ENCODE data around the gene ALG14.

The ALG14 gene

DNA sequence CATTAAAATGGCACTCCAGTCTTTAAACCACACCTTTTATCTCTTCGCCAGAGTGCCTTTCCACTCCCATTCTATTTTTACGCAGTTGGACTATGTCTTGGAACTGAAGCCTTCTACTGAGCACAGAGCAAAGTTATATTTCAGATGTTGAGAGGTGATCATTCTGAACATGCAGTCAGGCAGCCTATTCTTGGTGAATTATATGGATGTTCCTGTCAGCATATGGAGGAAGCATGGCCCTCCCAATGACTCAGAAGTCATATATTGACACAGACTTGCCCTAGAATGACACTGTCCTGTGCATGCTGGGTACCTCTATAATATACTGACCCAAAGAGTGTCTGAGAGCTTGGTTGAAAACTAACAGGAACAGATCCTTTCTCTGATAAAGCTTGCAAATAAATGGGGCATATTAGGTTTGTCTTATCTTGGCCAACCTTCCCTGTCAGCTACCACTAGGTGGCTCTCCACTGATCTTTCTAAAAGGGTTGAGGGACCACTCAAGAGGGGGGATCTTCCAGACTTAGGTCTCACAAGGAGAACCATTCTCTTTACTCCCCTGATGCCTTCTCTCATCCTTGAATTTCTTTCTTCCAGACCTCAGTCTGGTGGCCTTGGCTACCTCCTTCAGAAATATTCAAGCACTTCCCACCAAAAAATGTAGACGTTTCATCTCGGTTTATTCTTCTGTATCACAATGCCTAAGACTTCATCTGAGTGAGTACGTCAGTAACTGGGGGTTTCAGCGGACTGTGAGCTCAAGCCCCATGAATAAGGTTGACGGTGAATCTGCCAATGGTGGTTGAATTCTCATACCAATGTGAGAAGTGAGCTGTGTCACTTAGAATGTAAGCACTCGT lies 11.8 kb upstream of the ALG14 start:
- Mint-ChIP-seq H3K36me3 (ENCODE audit: low read depth) (no peaks in the 10 kb centered on the region), H3K4me1 (peaks cover 7% of the 10 kb centered on the region), H3K27ac (no peak overlapping the region), H3K9me3 (peaks cover 4% of the 10 kb centered on the region), H3K4me3 (no peak overlapping the region), H3K27me3 (ENCODE audit: low read depth) (no peaks in the 10 kb centered on the region)
- TF ChIP-seq, protein P1, sequence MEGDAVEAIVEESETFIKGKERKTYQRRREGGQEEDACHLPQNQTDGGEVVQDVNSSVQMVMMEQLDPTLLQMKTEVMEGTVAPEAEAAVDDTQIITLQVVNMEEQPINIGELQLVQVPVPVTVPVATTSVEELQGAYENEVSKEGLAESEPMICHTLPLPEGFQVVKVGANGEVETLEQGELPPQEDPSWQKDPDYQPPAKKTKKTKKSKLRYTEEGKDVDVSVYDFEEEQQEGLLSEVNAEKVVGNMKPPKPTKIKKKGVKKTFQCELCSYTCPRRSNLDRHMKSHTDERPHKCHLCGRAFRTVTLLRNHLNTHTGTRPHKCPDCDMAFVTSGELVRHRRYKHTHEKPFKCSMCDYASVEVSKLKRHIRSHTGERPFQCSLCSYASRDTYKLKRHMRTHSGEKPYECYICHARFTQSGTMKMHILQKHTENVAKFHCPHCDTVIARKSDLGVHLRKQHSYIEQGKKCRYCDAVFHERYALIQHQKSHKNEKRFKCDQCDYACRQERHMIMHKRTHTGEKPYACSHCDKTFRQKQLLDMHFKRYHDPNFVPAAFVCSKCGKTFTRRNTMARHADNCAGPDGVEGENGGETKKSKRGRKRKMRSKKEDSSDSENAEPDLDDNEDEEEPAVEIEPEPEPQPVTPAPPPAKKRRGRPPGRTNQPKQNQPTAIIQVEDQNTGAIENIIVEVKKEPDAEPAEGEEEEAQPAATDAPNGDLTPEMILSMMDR (IDR thresholded peaks at IDR 0.05; ENCODE audit: unreplicated experiment in 3 of 3), result peak; percentile 43 to 56 (median 49)

DNA sequence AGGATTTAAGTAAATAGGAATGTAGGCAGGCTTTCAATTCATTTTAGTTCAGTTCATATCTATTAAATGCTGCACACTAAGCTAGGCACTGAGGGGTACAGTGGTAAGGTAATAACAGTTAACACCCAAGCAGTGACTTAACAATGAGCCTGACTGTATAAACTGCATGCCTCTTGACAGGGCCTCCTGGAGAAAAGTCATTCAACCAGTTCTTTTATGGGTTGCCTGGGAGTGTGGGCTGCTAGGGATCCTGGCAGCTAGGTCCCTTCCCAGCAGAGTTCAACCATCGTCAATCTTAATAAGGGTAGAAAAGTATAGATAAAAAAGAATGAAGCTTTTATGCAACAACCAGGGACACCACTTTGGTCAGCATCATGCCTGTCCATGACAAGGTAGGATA lies 8.1 kb upstream of the ALG14 start:
- Mint-ChIP-seq H3K9me3 (no peaks in the 10 kb centered on the region), H3K4me1 (no peaks in the 10 kb centered on the region), H3K27ac (no peak overlapping the region), H3K4me3 (no peak overlapping the region), H3K36me3 (ENCODE audit: low read depth) (no peaks in the 10 kb centered on the region), H3K27me3 (ENCODE audit: low read depth) (no peaks in the 10 kb centered on the region)
- TF ChIP-seq, protein P1 (IDR thresholded peaks at IDR 0.05; ENCODE audit: unreplicated experiment in 3 of 3), result no peak

DNA sequence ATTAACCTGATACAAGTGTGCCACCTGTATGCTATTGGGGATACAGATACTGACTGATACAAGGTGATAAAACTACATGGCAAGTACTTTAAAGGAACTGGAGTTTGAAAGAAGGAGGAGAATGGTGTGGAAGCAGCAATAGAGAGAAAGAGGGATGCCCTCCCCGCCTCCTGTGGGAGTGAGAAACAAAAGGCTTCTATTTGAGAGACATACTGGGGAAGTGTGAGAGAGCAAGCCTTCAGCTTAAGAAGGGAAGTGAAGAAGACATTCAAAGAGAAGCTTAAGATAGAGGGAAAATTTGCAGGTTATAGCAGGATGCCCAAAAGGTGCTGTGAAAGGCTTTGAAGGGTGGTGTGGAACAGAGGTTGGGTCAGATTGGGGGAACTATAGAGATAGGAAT lies 7.7 kb upstream of the ALG14 start:
- TF ChIP-seq, protein P1 (IDR thresholded peaks at IDR 0.05; ENCODE audit: unreplicated experiment in 3 of 3), result no peak
- H3K27ac Mint-ChIP-seq, result no peak overlapping the region
- no peaks in the 10 kb centered on the region for H3K9me3 Mint-ChIP-seq
- H3K36me3 Mint-ChIP-seq (ENCODE audit: low read depth), result no peaks in the 10 kb centered on the region
- H3K27me3 Mint-ChIP-seq (ENCODE audit: low read depth), result no peaks in the 10 kb centered on the region
- no peak overlapping the region for H3K4me3 Mint-ChIP-seq
- no peaks in the 10 kb centered on the region for H3K4me1 Mint-ChIP-seq

DNA sequence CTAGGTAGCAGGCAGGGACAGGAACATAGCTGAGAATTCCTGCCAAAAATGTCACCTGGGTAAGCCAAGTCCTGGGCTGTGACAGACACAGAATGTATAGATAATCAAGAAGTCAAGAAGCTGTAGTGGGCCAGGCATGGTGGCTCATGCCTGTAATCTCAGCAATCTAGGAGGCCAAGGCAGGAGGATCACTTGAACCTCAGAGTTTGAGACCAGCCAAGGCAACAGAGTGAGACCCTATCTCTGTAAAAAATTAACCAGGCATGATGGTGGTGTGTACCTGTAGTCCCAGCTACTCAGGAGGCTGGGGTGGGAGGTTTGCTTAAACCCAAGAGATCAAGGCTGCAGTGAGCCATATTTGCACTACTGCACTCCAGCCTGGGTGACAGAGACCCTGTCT lies 3.3 kb upstream of the ALG14 start:
- H3K4me3 Mint-ChIP-seq, result no peak overlapping the region
- peaks cover 10% of the 10 kb centered on the region for H3K4me1 Mint-ChIP-seq
- no peak overlapping the region for H3K27ac Mint-ChIP-seq

DNA sequence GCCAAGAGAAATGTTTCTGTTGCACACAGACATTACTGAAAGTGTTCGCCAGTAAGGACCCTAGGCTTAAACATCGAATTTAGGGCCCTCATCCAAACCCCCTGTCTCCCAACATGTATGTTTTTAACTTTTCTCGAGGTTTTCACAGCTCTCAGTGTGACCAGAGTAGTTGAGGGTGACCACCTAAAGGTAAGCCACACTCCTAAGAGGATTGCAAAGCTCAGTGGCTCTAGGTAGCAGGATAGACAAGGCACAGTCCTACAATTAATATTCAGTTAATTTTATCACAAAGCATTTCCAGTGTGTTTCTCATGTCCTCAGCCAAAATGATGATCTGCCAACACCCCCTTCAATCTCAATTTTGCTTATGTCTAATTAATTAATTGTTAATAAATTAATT lies 695 bp upstream of the ALG14 start:
- Mint-ChIP-seq H3K36me3 (ENCODE audit: low read depth) (no peaks in the 10 kb centered on the region), H3K9me3 (no peaks in the 10 kb centered on the region), H3K27ac (peak overlapping the region; percentile 99 to 100 (median 99)), H3K27me3 (ENCODE audit: low read depth) (no peaks in the 10 kb centered on the region), H3K4me1 (peaks cover 10% of the 10 kb centered on the region), H3K4me3 (peak overlapping the region; percentile 92 to 97 (median 96))
- TF ChIP-seq, protein P1 (IDR thresholded peaks at IDR 0.05; ENCODE audit: unreplicated experiment in 3 of 3), result no peak

More for the DNA sequence above, 3.3 kb upstream of the ALG14 start:
- TF ChIP-seq, protein P1 (IDR thresholded peaks at IDR 0.05; ENCODE audit: unreplicated experiment in 3 of 3), result no peak
- no peaks in the 10 kb centered on the region for H3K36me3 Mint-ChIP-seq (ENCODE audit: low read depth)
- no peaks in the 10 kb centered on the region for H3K9me3 Mint-ChIP-seq
- H3K27me3 Mint-ChIP-seq (ENCODE audit: low read depth), result no peaks in the 10 kb centered on the region

DNA sequence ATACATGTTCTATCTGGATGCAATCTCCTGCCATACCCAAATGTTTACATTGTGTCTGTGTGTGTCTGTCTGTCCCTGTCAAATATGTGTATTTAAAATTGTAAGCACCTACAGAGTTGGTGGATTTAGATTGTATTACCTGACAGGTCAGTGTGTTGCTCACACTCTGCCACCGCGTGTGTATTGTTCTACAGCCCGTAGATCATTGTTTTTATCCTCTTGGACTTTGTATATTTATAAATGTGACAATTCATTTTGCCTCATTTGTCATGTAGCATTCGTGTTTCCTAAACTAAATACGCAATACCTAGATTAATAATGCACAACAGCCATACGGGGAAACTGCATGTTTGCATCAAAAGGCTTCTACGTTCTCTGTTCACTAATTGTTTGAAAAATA lies 634 bp downstream of the ALG14 start:
- TF ChIP-seq, protein P1 (IDR thresholded peaks at IDR 0.05; ENCODE audit: unreplicated experiment in 3 of 3), result no peak
- Mint-ChIP-seq H3K36me3 (ENCODE audit: low read depth) (no peaks in the 10 kb centered on the region), H3K27ac (peak overlapping the region; percentile 99 to 100 (median 99)), H3K4me1 (peaks cover 10% of the 10 kb centered on the region), H3K4me3 (peak overlapping the region; percentile 92 to 97 (median 96)), H3K9me3 (no peaks in the 10 kb centered on the region), H3K27me3 (ENCODE audit: low read depth) (no peaks in the 10 kb centered on the region)
